ENCODE measurements around the gene KDM6A. TPM values are rescaled to one million over a fixed set of nuclear protein-coding genes. Genes with fewer than 3 reads are reported as not detected.

The KDM6A gene
- total and polyA plus RNA-seq, 2 donors (not counting 1 experiment from before 2014, with no cell fraction given): 33.3 to 57.0 TPM

DNA sequence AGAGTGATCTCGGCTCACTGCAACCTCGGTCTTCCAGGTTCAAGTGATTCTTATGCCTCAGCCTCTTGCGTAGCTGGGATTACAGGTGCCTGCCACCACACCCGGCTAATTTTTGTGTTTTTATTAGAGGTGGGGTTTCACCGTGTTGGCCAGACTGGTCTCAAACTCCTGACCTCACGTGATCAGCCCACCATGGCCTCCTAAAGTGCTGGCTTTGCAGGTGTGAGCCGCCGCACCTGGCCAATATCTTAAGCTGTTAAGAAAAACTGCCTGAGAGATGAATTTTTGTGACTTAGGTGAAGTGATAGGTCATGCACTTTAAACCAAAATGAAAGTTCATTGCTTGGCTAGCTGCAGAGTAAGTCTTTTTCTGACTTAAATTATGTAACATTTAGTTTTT, 5.8 kb downstream of the KDM6A start:
- DNase-seq (no peak), ATAC-seq (ENCODE audit: low read depth) (no peak)
- CTCF ChIA-PET: no interaction called here
- Histone ChIP-seq H3K9ac (ENCODE audit: low read length) (no peak overlapping the region), H3K4me2 (replicated peaks; ENCODE audit: low read depth, low read length, poor library complexity, severe bottlenecking) (no peak overlapping the region), H3K9me3 (ENCODE audit: control extremely low read depth in 1 of 3, control insufficient read depth in 2 of 3, insufficient read depth in 1 of 3, low read length in 2 of 3) (no peaks in the 10 kb centered on the region), H3K27ac (ENCODE audit: low read length in 2 of 2) (no peak overlapping the region), H3K79me2 (ENCODE audit: control insufficient read depth, insufficient read depth, low read length) (peaks cover 100% of the 10 kb centered on the region), H3K4me1 (ENCODE audit: control insufficient read depth in 2 of 2, insufficient read depth in 2 of 2, low read length in 2 of 2) (peaks cover 6 to 27% of the 10 kb centered on the region in 2 donors), H2AFZ (ENCODE audit: insufficient read depth, low read depth, low read length, poor library complexity, severe bottlenecking) (no peak overlapping the region), H4K20me1 (ENCODE audit: control insufficient read depth, insufficient read depth, low read length, poor library complexity, severe bottlenecking) (peaks cover 73% of the 10 kb centered on the region), H3K4me3 (ENCODE audit: control extremely low read depth in 1 of 5, extremely low read depth in 1 of 5, insufficient read depth in 1 of 5, low read depth in 2 of 5, low read length in 4 of 5) (no peak overlapping the region), H3K27me3 (replicated peaks in 1 of 4; ENCODE audit: control extremely low read depth in 1 of 4, control insufficient read depth in 3 of 4, insufficient read depth in 4 of 4, low read length in 3 of 4) (no peaks in the 10 kb centered on the region), H3K36me3 (replicated peaks in 1 of 2; ENCODE audit: control extremely low read depth in 1 of 2, control insufficient read depth in 1 of 2, extremely low read depth in 1 of 2, insufficient read depth in 2 of 2, low read length in 1 of 2) (no peaks in the 10 kb centered on the region)
- Mint-ChIP-seq H3K4me3 (no peak overlapping the region), H3K27ac (no peak overlapping the region), H3K9me3 (ENCODE audit: insufficient read depth) (no peaks in the 10 kb centered on the region), H3K4me1 (peaks cover 34% of the 10 kb centered on the region), H3K27me3 (no peaks in the 10 kb centered on the region)
- TF ChIP-seq EZH2 (IDR thresholded peaks at IDR 0.05; ENCODE audit: borderline replicate concordance, insufficient read depth, low read depth, low read length, poor library complexity, severe bottlenecking): no peak
- TF ChIP-seq, protein P1, sequence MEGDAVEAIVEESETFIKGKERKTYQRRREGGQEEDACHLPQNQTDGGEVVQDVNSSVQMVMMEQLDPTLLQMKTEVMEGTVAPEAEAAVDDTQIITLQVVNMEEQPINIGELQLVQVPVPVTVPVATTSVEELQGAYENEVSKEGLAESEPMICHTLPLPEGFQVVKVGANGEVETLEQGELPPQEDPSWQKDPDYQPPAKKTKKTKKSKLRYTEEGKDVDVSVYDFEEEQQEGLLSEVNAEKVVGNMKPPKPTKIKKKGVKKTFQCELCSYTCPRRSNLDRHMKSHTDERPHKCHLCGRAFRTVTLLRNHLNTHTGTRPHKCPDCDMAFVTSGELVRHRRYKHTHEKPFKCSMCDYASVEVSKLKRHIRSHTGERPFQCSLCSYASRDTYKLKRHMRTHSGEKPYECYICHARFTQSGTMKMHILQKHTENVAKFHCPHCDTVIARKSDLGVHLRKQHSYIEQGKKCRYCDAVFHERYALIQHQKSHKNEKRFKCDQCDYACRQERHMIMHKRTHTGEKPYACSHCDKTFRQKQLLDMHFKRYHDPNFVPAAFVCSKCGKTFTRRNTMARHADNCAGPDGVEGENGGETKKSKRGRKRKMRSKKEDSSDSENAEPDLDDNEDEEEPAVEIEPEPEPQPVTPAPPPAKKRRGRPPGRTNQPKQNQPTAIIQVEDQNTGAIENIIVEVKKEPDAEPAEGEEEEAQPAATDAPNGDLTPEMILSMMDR (IDR thresholded peaks at IDR 0.05): no peak
- intact Hi-C loops (cut with micrococcal nuclease): no loop called here
- POLR2A ChIA-PET: no interaction called here
- WGBS (ENCODE audit: insufficient coverage): no CpG with 5 or more reads among the region's 8 CpGs

DNA sequence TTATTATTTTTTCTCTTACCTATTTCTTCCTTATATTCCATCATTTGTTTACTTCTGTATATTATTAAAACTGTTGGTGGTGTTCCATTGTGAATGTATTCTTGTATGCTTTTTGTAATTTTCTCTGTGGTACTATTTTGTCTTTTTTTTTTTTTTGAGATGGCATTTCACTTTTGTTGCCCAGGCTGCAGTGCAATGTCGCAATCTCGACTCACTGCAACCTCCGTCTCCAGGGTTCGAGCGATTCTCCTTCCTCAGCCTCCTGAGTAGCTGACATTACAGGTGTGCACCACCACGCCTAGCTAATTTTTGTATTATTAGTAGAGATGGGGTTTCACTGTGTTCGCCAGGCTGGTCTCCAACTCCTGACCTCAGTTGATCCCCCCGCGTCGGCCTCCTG, 8.6 kb downstream of the KDM6A start:
- Mint-ChIP-seq H3K27ac (no peak overlapping the region), H3K4me3 (no peak overlapping the region), H3K4me1 (peaks cover 42% of the 10 kb centered on the region), H3K9me3 (ENCODE audit: insufficient read depth) (no peaks in the 10 kb centered on the region), H3K27me3 (no peaks in the 10 kb centered on the region)
- POLR2A ChIA-PET: interaction anchor here (0.5 kb wide), 1 partner anchor 189 kb away, joined by 4 read pairs; no protein-coding TSS in a partner anchor
- H3K36me3 ChIP-seq (replicated peaks in 1 of 2; ENCODE audit: control extremely low read depth in 1 of 2, control insufficient read depth in 1 of 2, extremely low read depth in 1 of 2, insufficient read depth in 2 of 2, low read length in 1 of 2): no peaks in the 10 kb centered on the region
- no peak overlapping the region for H3K9ac ChIP-seq (ENCODE audit: low read length)
- peaks cover 6 to 30% of the 10 kb centered on the region in 2 donors for H3K4me1 ChIP-seq (ENCODE audit: control insufficient read depth in 2 of 2, insufficient read depth in 2 of 2, low read length in 2 of 2)
- H2AFZ ChIP-seq (ENCODE audit: insufficient read depth, low read depth, low read length, poor library complexity, severe bottlenecking): no peak overlapping the region
- H3K79me2 ChIP-seq (ENCODE audit: control insufficient read depth, insufficient read depth, low read length): peaks cover 100% of the 10 kb centered on the region
- TF ChIP-seq EZH2 (IDR thresholded peaks at IDR 0.05; ENCODE audit: borderline replicate concordance, insufficient read depth, low read depth, low read length, poor library complexity, severe bottlenecking): no peak
- TF ChIP-seq, protein P1 (IDR thresholded peaks at IDR 0.05): no peak
- no peak overlapping the region for H3K27ac ChIP-seq (ENCODE audit: low read length in 2 of 2)
- intact Hi-C loops (cut with micrococcal nuclease): no loop called here
- no peak for ATAC-seq (ENCODE audit: low read depth)
- no peak overlapping the region for H3K4me2 ChIP-seq (replicated peaks; ENCODE audit: low read depth, low read length, poor library complexity, severe bottlenecking)
- H3K27me3 ChIP-seq (replicated peaks in 1 of 4; ENCODE audit: control extremely low read depth in 1 of 4, control insufficient read depth in 3 of 4, insufficient read depth in 4 of 4, low read length in 3 of 4): no peaks in the 10 kb centered on the region
- no CpG with 5 or more reads among the region's 10 CpGs for WGBS (ENCODE audit: insufficient coverage)
- no peak for DNase-seq
- CTCF ChIA-PET: no interaction called here
- no peaks in the 10 kb centered on the region for H3K9me3 ChIP-seq (ENCODE audit: control extremely low read depth in 1 of 3, control insufficient read depth in 2 of 3, insufficient read depth in 1 of 3, low read length in 2 of 3)
- no peak overlapping the region for H3K4me3 ChIP-seq (ENCODE audit: control extremely low read depth in 1 of 5, extremely low read depth in 1 of 5, insufficient read depth in 1 of 5, low read depth in 2 of 5, low read length in 4 of 5)
- peaks cover 94% of the 10 kb centered on the region for H4K20me1 ChIP-seq (ENCODE audit: control insufficient read depth, insufficient read depth, low read length, poor library complexity, severe bottlenecking)

All from B cell (primary cell).